Sciatic nerve (tissue), 2 donors: ENCODE measurements around the gene NENF. TPM values are rescaled to one million over a fixed set of nuclear protein-coding genes. Genes with fewer than 3 reads are reported as not detected.

Experiments
- ATAC-seq: fragments of 200-7000 bp; cut with Tn5 transposase; one replicate; pipeline ENCODE4 v1.9.1; 2020; ENCODE audit warnings: mild to moderate bottlenecking, moderate library complexity
- DNase-seq: peaks from one replicate; pipeline ENCODE4 v3.0.0-alpha.2; 2020; ENCODE audit warnings: low spot score
- intact Hi-C: fragments of 100-400 bp; cut with DNase I; formaldehyde crosslinking; loops from one replicate; pipeline ENCODE4 v1.14.2; 2022
- total RNA-seq: library from RNA; stranded (reverse); fragmentation: NEBNext Ultra II Directional; extraction: Animal tissue kit (Norgen Biotek cat#: 25700); gene quantifications from one replicate; pipeline ENCODE4 v1.2.1, GENCODE V29; 2021
- donor health status: DM: no; HTN: no; CAD: no.
- donor health status: DM: no; HTN: no; CAD: no.

NENF gene
- total RNA-seq, 1 donor from 2014 or later = 65.8 TPM

GRCh38 chr1:212488436-212489283 lies 55.9 kb downstream of the NENF start:
- intact Hi-C loops = no loop called here
- DNase-seq (no peak), ATAC-seq (peak; percentile 93)

DNA sequence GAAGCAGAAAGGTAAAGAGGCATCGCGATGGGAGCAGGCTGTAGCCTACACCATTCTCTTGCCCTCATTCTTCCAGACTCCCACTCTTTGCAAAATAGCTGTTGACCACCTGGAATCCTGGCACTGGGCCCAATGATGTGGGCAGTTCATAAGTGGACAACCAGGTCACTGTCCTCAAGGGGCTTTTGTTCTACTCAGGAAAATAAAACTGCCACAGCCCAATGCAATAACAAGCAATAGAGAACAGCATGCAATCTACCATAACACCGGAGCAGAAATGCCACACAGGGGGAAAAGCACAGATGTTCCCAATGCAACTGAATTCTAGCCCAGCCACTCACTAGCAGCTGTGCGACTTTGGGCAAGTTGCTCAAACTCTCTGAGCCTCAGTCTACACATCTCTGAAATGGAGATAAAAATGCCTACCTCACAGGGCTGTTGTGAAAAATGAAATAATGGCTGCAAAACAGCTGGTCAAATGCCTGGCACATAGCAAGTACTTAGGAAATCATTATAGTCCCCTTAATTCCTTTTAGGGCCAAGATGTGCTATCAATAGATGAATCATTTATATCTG lies 56.7 kb downstream of the NENF start:
- DNase-seq (no peak), ATAC-seq (no peak)
- intact Hi-C loops = no loop called here

GRCh38 chr1:212490276-212490675 lies 57.6 kb downstream of the NENF start:
- DNase-seq (no peak), ATAC-seq (no peak)
- intact Hi-C loops = no loop called here

DNA sequence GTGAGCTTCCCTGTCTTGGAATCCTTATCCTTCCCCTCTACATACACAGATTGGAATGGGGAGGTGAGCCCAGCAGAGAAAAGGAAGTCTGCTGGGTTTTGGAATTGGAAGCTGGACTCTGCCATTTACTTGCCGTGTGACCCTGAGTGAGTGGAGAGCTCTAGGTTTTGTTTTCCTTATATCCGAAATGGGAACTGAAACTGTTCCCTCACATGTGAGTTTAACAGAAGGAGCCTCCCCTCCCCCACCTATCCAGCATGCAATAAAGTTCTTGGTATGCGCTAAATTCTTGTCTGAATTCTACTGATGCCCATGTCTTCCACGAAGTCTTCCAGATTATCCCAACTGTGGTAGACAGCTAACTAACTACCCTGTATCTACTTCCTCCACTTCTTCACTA lies 58.7 kb downstream of the NENF start:
- intact Hi-C loops = no loop called here
- ATAC-seq = no peak
- DNase-seq = no peak

Other genes with a start within 250 kb of the NENF start
- gene PPP2R5A, start 147.5 kb upstream of the NENF start, total RNA-seq = 39.1 TPM
- 6.7 TPM for gene PACC1, start 18.0 kb upstream of the NENF start, total RNA-seq
- 32.4 TPM for gene ATF3, start 175.8 kb downstream of the NENF start, total RNA-seq